ENCODE measurements around the gene ADIPOQ.
"Not testable (repeated sequence)": the region's sequence is repeated elsewhere in the genome, so short reads cannot be mapped to it uniquely, and the experiment has no call there.

ADIPOQ gene

GRCh38 chr3:186880406-186880805 lies 37.9 kb downstream of the ADIPOQ start:
- FAIRE-seq (no peak), DNase-seq (ENCODE audit: insufficient read length, low spot score) (no peak)
- no peak for TF ChIP-seq CTCF (IDR thresholded peaks at IDR 0.05; ENCODE audit: insufficient read depth, missing control alignments)

GRCh38 chr3:186882150-186882524 lies 39.6 kb downstream of the ADIPOQ start:
- FAIRE-seq (no peak), DNase-seq (ENCODE audit: insufficient read length, low spot score) (no peak)
- no peak for TF ChIP-seq CTCF (IDR thresholded peaks at IDR 0.05; ENCODE audit: insufficient read depth, missing control alignments)

- TF ChIP-seq CTCF (IDR thresholded peaks at IDR 0.05; ENCODE audit: insufficient read depth, missing control alignments) = no peak
- FAIRE-seq (no peak), DNase-seq (ENCODE audit: insufficient read length, low spot score) (no peak)
Observed at GRCh38 chr3:186882881-186883685, 40.6 kb downstream of the ADIPOQ start.

- TF ChIP-seq CTCF (IDR thresholded peaks at IDR 0.05; ENCODE audit: insufficient read depth, missing control alignments) = no peak
- FAIRE-seq = no peak
Observed at GRCh38 chr3:186883686-186884058, 41.2 kb downstream of the ADIPOQ start.

GRCh38 chr3:186884868-186885267 lies 42.4 kb downstream of the ADIPOQ start:
- not testable (repeated sequence) for DNase-seq (ENCODE audit: insufficient read length, low spot score); FAIRE-seq

More at GRCh38 chr3:186883686-186884058, 41.2 kb downstream of the ADIPOQ start:
- no peak for DNase-seq (ENCODE audit: insufficient read length, low spot score)

GRCh38 chr3:186886202-186886981 lies 43.9 kb downstream of the ADIPOQ start:
- FAIRE-seq = no peak
- no peak for TF ChIP-seq CTCF (IDR thresholded peaks at IDR 0.05; ENCODE audit: insufficient read depth, missing control alignments)
- DNase-seq (ENCODE audit: insufficient read length, low spot score) = no peak

GRCh38 chr3:186887507-186887938 lies 45.0 kb downstream of the ADIPOQ start:
- DNase-seq (ENCODE audit: insufficient read length, low spot score); FAIRE-seq: not testable (repeated sequence)

- TF ChIP-seq CTCF (IDR thresholded peaks at IDR 0.05; ENCODE audit: insufficient read depth, missing control alignments) = no peak
- no peak for FAIRE-seq
- no peak for DNase-seq (ENCODE audit: insufficient read length, low spot score)
Observed at GRCh38 chr3:186888569-186888968, 46.1 kb downstream of the ADIPOQ start.

GRCh38 chr3:186889698-186890097 lies 47.2 kb downstream of the ADIPOQ start:
- not testable (repeated sequence) for FAIRE-seq; DNase-seq (ENCODE audit: insufficient read length, low spot score)
